Left lung (tissue), 10 donors: ENCODE measurements around the gene AKAP9. TPM values are rescaled to one million over a fixed set of nuclear protein-coding genes. Genes with fewer than 3 reads are reported as not detected.
A peak's percentile ranks its signal among the peaks of the same experiment; 100 is the strongest.

Experiments used
- ATAC-seq: fragments of 200-7000 bp; cut with Tn5 transposase; one replicate; pipeline ENCODE4 v1.9.1; 2020; ENCODE audit warnings: moderate library complexity
- DNase-seq, 4 donors: peaks; one replicate each; pipeline ENCODE4 v3.0.0-alpha.2; 2013 to 2020
- H3K27ac ChIP-seq, 2 donors: fragments of 200-600 bp; sonication (generic) in 1 of 2; one replicate each; pipeline versions ENCODE4 v1.5.0 to v1.8.0; 2020 to 2021
- H3K27me3 ChIP-seq, 2 donors: fragments of 200-600 bp; sonication (generic) in 1 of 2; one replicate each; pipeline versions ENCODE4 v1.5.0 to v1.8.0; 2020 to 2021
- H3K36me3 ChIP-seq, 2 donors: fragments of 200-600 bp; sonication (generic) in 1 of 2; one replicate each; pipeline versions ENCODE4 v1.5.0 to v1.8.0; 2020 to 2021
- H3K4me1 ChIP-seq, 2 donors: fragments of 200-600 bp; one replicate each; pipeline ENCODE4 v1.8.0; 2021
- H3K4me3 ChIP-seq, 2 donors: fragments of 200-600 bp; sonication (generic) in 1 of 2; one replicate each; pipeline versions ENCODE4 v1.5.0 to v1.8.0; 2020 to 2021; ENCODE audit warnings: mild to moderate bottlenecking in 1 of 2
- H3K9me3 ChIP-seq, 2 donors: fragments of 200-600 bp; sonication (generic) in 1 of 2; one replicate each; pipeline versions ENCODE4 v1.5.0 to v1.8.0; 2020 to 2021
- CTCF ChIP-seq, 2 donors: fragments of 200-600 bp; sonication (generic) in 1 of 2; IDR thresholded peaks; one replicate each; pipeline versions ENCODE4 v1.5.0 to v1.8.0; 2021; ENCODE audit warnings: antibody characterized with exemption in 2 of 2
- intact Hi-C, 2 donors: fragments of 100-400 bp; cut with DNase I; formaldehyde crosslinking; loops; one replicate each; pipeline versions ENCODE4 v1.11.2 to v1.14.2; 2022
- polyA plus RNA-seq, 6 donors: library from polyadenylated mRNA; unstranded; fragments of 120-200 nt; gene quantifications; one replicate each; pipeline ENCODE4 v1.2.1, GENCODE V29; 2013; ENCODE audit not compliant: insufficient read length in 6 of 6
- total RNA-seq, 2 donors: library from RNA; stranded (reverse); fragmentation: NEBNext Ultra II Directional; extraction: Animal tissue kit (Norgen Biotek cat#: 25700); gene quantifications; one replicate each; pipeline ENCODE4 v1.2.1, GENCODE V29; 2021
- donor health status: DM: no; HTN: yes; CAD: no.
- donor health status: DM: no; HTN: no; CAD: no.

The AKAP9 gene
- total and polyA plus RNA-seq, 8 donors = 57.5 to 105 (median 88.9) TPM

- TF ChIP-seq CTCF (IDR thresholded peaks at IDR 0.05) = no peak
- Histone ChIP-seq H3K36me3 (no peaks in the 10 kb centered on the region), H3K9me3 (no peaks in the 10 kb centered on the region), H3K27ac (no peak overlapping the region), H3K27me3 (no peaks in the 10 kb centered on the region), H3K4me1 (no peaks in the 10 kb centered on the region), H3K4me3 (no peak overlapping the region)
- DNase-seq (no peak), ATAC-seq (no peak)
- intact Hi-C loops = no loop called here
Measured at GRCh38 chr7:91912494-91912893, 28.2 kb upstream of the AKAP9 start.

GRCh38 chr7:91913612-91914011 lies 27.1 kb upstream of the AKAP9 start:
- Histone ChIP-seq H3K27me3 (no peaks in the 10 kb centered on the region), H3K36me3 (no peaks in the 10 kb centered on the region), H3K4me1 (no peaks in the 10 kb centered on the region), H3K9me3 (no peaks in the 10 kb centered on the region), H3K4me3 (no peak overlapping the region), H3K27ac (no peak overlapping the region)
- TF ChIP-seq CTCF (IDR thresholded peaks at IDR 0.05) = no peak
- intact Hi-C loops = no loop called here
- DNase-seq (no peak), ATAC-seq (peak; percentile 41)

GRCh38 chr7:91915401-91916050 lies 25.1 kb upstream of the AKAP9 start:
- no peak overlapping the region for H3K4me3 ChIP-seq
- H3K27ac ChIP-seq = no peak overlapping the region
- H3K9me3 ChIP-seq = no peaks in the 10 kb centered on the region
- H3K27me3 ChIP-seq = no peaks in the 10 kb centered on the region
- no peaks in the 10 kb centered on the region for H3K36me3 ChIP-seq
- no peak for ATAC-seq
- no peak for TF ChIP-seq CTCF (IDR thresholded peaks at IDR 0.05)
- no peak for DNase-seq
- intact Hi-C loops = no loop called here
- no peaks in the 10 kb centered on the region for H3K4me1 ChIP-seq

- Histone ChIP-seq H3K27me3 (no peaks in the 10 kb centered on the region), H3K9me3 (no peaks in the 10 kb centered on the region), H3K4me3 (no peak overlapping the region), H3K27ac (no peak overlapping the region), H3K4me1 (no peaks in the 10 kb centered on the region), H3K36me3 (no peaks in the 10 kb centered on the region)
- no peak for TF ChIP-seq CTCF (IDR thresholded peaks at IDR 0.05)
- DNase-seq (no peak), ATAC-seq (no peak)
- intact Hi-C loops = no loop called here
Measured at GRCh38 chr7:91916051-91916440, 24.6 kb upstream of the AKAP9 start.

GRCh38 chr7:91918356-91918755 lies 22.3 kb upstream of the AKAP9 start:
- TF ChIP-seq CTCF (IDR thresholded peaks at IDR 0.05) = no peak
- Histone ChIP-seq H3K36me3 (no peaks in the 10 kb centered on the region), H3K4me3 (no peak overlapping the region), H3K27me3 (no peaks in the 10 kb centered on the region), H3K9me3 (no peaks in the 10 kb centered on the region), H3K27ac (no peak overlapping the region), H3K4me1 (no peaks in the 10 kb centered on the region)
- intact Hi-C loops = no loop called here
- ATAC-seq (no peak), DNase-seq (no peak)
